Endometrial microvascular endothelial cells (primary cell): ENCODE data around the gene POU6F2. TPM values are rescaled to one million over a fixed set of nuclear protein-coding genes. Genes with fewer than 3 reads are reported as not detected.
"Not testable (repeated sequence)": the region's sequence is repeated elsewhere in the genome, so short reads cannot be mapped to it uniquely, and the experiment has no call there.

Source experiments
- in situ Hi-C: cut with HindIII; loops from 2 replicates; pipeline ENCODE4 v1.10.0; 2017; ENCODE audit warnings: low sequenced_read_pairs, low pct_unique_long_range_greater_than_20kb; ENCODE audit errors: inconsistent ontology term
- total RNA-seq: library from RNA; depleted of rRNA; stranded (reverse); fragments of >200 nt; gene quantifications from one replicate; pipeline ENCODE4 v1.2.3, GENCODE V29; 2015; ENCODE audit errors: inconsistent ontology term

POU6F2 gene
- total RNA-seq, 1 donor from 2014 or later = not detected

DNA sequence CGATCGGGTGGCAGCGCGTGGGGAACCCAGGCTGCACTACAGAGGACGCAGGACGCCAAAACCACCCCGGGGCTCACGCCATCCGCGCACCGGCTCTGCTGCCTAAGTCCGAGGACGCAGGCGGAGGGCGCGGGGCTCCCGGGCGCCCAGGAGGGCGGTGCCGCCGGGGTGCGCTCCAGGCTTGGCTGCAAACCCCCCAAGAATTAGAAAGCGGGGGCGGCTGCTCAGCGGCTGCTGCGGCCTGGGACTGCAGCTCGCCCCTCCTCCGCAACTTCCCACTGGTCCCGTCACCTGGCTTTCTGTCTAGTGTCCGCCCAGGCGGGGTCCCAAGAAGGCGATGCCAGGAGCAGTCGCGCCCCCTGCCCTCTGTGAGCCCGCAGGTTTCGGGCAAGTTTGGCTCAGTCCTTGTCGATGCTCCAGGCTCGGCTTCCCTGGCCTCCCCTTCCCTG, 1.7 kb upstream of the POU6F2 start:
- in situ Hi-C loops = no loop called here

- in situ Hi-C loops = no loop called here
These were observed 782 bp downstream of the POU6F2 start for GRCh38 chr7:38978491-38978890.

- in situ Hi-C loops = no loop called here
These were observed 14.5 kb downstream of the POU6F2 start for GRCh38 chr7:38992203-38992602.

DNA sequence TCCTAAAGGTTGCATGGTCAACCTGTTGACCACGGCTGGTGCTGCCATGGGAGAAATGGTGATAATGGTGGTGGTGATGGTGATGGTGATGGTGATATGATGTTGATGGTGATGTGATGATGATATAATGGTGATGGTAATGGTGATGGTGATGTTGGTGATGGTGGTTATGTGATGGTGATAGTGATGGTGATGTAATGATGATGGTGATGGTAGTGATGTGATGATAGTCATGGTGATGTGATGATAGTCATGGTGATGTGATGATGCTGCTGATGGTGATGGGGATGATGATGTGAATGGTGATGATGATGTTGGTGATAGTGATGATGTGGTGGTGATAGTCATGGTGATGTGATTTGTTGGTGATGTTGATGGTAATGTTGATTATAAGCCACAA, 23.9 kb downstream of the POU6F2 start:
- in situ Hi-C loops = no loop called here

- in situ Hi-C loops = no loop called here
These were observed 25.0 kb downstream of the POU6F2 start for GRCh38 chr7:39002755-39003154.

- in situ Hi-C loops = no loop called here
These were observed 27.3 kb downstream of the POU6F2 start for GRCh38 chr7:39005036-39005435.

- in situ Hi-C loops = no loop called here
These were observed 27.8 kb downstream of the POU6F2 start for GRCh38 chr7:39005461-39005860.

GRCh38 chr7:39013049-39013939, 35.6 kb downstream of the POU6F2 start:
- in situ Hi-C loops = not testable (repeated sequence)

GRCh38 chr7:39016609-39017008, 38.9 kb downstream of the POU6F2 start:
- in situ Hi-C loops = no loop called here

GRCh38 chr7:39017369-39017915, 39.7 kb downstream of the POU6F2 start:
- in situ Hi-C loops = no loop called here

DNA sequence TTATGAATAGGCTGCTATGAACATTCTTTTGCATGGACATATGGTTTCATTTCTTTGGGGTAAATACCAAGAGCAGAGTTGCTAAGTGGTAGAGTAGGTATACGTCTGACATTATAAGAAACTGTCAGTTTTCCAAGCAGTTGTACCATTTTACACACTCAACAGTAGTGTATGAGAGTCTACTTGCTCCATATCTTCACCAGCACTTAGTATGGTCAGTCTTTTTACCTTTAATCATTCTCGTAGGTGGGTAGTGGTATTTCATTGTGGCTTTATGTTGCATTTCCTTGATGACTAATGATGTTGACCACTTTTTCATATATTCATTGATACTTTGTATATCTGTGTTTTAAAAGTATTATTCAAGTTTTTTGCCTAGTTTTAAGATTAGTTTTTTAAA, 45.1 kb downstream of the POU6F2 start:
- in situ Hi-C loops = no loop called here

- in situ Hi-C loops = no loop called here
These were observed 49.8 kb downstream of the POU6F2 start for GRCh38 chr7:39027491-39027890.

DNA sequence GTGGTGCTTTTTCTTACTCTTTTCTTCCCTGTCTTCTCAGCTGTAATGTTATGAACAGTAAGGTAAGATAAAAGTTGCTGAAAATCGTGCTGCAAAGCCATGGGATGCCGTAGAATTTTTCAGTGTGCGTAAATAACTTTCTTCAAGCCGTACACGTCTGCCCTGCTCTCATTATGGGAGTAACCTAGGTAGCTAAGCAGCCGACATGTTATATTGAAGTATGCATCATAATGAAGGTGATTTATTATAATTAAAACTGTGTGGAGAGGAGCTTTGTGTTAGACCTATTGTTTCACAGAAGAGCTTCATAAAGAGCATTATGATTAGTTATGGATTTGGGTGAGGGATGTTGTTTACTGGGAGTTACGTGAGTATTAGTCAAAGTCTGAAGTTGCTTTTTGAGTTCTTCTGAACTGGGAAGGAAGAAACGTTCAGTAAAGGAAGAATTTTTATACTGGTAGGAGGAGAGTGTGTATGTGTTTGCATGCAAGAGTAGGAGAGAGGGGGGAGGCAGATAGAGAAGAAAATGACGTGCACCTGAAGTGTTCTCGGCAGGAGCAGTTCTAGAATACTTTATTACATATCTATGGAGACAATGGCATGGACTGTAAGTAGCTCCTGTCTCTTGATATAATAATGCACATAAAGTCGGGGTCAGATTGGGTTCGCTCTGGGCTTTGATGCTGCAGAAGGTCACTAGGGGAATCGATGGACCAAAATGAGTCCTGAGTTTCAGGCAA, 56.3 kb downstream of the POU6F2 start:
- in situ Hi-C loops = no loop called here

DNA sequence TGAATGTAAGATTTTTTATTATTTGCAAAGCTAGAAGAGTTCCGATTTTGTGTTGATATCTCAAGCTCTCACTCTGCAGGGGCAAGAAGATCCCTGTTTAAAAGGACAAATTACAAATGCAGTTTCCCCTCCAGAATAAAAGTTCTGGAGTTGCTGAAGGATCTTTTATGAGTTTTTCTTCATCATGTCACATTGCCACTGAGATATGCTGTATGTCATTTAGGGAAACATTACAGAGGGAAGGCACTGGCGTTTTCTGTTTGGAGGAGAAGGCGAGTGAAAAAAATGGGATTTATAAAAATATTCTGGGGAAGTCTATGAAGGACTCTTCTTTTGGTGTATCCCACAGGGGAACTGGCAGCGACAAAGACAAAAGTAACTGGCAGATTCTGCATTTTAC, 57.4 kb downstream of the POU6F2 start:
- in situ Hi-C loops = no loop called here

DNA sequence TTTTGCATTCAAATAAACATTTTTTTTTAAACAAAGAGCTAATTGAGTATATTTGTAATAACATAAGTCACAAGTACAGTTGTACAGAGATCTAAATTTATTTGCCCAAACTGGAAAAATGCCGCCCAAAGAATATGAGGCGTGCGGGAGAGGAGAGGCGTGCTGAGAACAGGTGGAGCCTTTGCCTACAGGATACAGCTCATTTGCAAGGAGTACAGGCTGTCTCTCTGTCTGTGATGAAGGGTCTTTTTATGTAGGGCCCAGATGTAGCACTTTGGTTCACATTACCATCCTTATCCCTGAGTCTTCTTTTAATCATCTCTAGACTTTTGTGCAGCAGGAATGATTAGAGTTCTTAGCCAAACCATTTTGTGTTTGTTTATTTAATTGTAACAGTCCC, 58.2 kb downstream of the POU6F2 start:
- in situ Hi-C loops = no loop called here

- in situ Hi-C loops = no loop called here
These were observed 65.0 kb downstream of the POU6F2 start for GRCh38 chr7:39042670-39043069.

DNA sequence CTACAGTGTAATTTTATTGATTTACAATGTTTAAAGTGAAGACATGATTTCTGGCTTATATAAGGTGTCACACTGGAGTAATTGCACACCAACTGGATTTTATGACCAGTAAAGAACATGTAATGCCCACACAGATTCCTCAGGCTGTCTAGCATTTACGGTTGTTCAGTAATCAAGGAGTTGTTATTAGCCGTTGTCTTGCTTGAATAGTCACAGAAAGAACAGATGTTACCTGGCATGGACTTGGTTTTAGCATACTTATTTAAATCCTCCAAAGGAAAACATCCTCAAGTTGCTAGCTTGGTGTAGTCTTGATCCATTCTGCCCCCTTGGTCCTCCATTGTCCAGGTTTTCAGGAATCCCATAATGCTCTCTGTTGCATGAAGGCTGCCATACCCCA, 65.8 kb downstream of the POU6F2 start:
- in situ Hi-C loops = no loop called here

- in situ Hi-C loops = no loop called here
These were observed 66.8 kb downstream of the POU6F2 start for GRCh38 chr7:39044489-39044888.

- in situ Hi-C loops = no loop called here
These were observed 67.5 kb downstream of the POU6F2 start for GRCh38 chr7:39045231-39045630.

GRCh38 chr7:39051279-39051678, 73.6 kb downstream of the POU6F2 start:
- in situ Hi-C loops = no loop called here
